DMS153 treated with DMSO at 0.1 percent for 48 hours (cell line): ENCODE measurements around the gene DCAKD.

Experiments
- DNase-seq: peaks from one replicate; lab custom pipeline; 2025; ENCODE audit not compliant: unreplicated experiment; lab: John Stamatoyannopoulos, UW

DCAKD gene

GRCh38 chr17:44977814-44978550, 73.5 kb downstream of the DCAKD start:
- no peak for DNase-seq

DNA sequence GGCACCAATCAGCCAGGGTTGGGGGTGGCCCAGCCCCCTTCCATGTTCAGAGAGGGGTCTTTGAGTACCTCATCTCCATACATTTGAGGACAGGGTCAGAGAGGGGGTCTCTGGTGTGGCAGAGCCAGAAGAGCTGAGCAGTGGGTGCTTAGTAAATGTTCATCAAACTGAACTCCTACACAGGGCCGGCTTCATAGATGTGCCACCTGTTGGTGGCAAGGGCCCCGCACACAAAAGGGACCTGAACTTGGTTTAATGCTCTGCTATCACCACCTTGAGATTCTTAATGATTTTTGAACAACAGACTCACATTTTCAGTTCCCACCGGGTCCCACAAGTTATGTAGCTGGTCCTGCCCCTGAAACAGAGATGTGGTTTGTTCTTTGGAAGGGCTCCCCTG, 74.4 kb downstream of the DCAKD start:
- DNase-seq: no peak

- no peak for DNase-seq
Observed at GRCh38 chr17:44976206-44976605, 75.2 kb downstream of the DCAKD start.
